HG02973 (cell line): ENCODE data around the gene HEPHL1.
"Not testable (repeated sequence)": the region's sequence is repeated elsewhere in the genome, so short reads cannot be mapped to it uniquely, and the experiment has no call there.

Experiments used
- ATAC-seq: cut with Tn5 transposase; IDR thresholded peaks from one replicate; pipeline ENCODE4 v1.9.1; 2021; ENCODE audit warnings: moderate library complexity; ENCODE audit not compliant: unreplicated experiment

Gene HEPHL1

DNA sequence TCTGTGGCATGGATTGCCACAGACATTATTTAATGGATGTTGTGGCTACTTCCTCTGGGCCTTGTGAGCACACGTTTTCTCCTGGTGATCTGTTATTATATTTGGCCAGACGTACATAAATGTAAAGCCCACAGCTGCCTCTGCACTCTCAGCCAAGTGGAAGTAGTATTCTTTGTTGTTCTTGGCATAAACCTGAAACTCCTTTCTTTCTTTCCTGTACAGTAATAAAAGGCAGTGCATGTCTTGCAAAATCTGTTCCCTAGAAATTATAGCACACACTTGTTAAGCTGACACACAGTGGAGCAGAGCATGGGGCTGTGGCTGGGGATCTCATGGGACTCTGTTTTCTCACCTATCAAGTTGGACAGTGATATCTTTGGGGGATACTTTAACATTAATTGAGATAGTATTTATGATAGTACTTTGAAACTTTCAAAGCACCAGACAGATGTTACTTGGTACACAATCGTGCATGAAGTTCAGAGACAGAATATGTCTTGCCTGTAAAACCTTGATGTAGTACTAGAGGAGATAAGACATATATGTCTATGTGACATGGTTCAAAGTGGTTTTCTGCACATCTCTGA, 128.4 kb downstream of the HEPHL1 start:
- no peak for ATAC-seq

DNA sequence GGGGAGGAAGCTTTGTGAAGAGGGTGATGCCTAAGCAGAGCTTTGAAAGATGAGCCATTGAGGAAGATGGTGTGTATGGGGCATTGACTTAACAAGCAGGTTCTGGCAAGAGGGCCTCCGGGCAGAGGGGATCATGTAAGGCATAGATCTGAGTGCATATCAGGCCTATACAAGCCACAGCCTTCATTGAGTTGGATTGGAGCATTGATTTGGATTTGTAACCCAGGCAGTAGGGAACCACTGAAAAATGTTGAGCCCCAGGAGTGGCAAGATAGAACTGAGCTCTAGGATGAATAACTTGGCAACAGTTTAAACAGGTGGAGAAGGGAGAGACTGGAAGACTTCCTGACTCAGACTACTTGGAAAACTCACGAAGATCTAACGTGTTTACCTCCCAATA, 128.9 kb downstream of the HEPHL1 start:
- no peak for ATAC-seq

DNA sequence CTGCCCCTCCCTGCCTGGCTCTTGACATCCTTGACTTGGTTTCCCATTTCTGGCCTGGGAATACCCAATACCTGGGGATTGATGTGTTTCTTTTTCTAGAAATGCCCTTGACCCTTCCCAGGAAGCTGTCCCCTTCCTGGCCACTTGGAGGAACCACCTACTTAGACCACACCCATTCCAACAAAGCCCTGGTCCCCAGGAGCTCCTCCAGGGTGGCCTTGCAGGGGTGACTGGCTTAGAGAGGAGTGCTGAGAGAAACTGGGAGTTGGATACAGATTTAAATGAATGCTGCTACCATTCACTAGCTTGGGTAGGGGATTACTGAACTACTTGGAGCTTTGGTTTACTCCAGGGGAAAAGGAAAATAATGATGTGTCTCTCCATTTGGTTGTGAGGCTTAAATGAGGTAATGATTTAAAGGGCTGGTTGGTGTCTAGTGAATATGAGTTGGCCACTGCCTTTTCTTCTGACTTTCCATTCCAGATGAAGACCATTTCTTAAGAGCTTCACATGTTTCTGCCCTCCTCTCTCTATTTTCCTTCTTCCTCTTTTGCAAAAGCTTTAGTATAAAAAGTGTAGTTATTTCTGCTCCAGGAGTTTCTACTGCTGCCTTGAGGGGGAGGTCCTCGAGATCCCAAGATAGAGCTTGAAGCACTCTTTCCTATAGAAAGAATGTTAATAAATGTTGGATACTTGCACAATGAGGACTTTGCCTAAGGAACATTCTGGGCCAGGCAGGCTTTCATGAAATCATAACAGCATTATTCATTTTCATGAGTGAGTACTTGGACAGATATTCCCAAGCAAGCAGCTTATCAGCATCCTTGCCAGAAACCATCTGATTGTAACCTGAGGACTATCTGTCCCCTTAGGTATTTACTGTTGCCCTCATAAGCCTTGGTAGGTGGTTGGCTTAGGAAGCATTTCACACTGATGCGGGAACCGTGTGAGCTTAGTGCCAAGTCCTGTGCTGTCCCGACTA, 129.8 kb downstream of the HEPHL1 start:
- ATAC-seq: no peak

DNA sequence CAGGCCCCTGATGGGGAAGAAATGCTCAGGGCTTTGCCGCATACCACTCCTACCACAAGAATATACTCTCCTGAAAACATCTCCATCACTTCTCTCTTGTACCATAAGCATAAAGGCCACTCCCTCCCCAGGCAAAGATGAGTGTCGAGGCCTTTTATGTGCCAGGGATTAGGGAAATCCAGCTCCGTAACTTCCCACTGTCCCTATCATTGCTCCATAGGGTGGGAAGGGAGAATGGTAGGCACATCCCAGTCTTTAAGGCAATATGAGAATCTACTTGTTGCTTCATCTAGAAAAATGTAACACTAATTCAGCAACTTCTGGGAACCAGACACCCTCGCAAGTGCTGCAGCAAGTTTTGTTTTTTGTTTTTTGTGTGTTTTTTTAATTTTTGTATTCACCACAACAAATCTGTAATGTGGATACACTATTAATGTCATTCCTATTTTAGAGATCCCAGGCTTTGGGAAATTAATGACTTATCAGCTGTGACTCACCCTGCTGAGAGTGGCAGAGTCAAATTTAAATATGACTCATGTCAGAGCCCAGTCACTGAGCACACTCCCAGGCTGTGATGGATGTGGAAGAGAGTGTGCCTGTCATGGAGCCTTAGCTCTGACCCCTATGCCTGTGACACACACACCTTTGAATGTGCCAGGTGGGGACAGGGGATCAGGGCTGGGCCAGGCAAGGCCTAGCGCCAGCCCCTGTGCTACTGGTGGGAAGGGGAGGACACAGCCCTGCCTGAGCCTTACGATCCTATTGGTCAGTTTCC, 130.9 kb downstream of the HEPHL1 start:
- ATAC-seq: no peak

DNA sequence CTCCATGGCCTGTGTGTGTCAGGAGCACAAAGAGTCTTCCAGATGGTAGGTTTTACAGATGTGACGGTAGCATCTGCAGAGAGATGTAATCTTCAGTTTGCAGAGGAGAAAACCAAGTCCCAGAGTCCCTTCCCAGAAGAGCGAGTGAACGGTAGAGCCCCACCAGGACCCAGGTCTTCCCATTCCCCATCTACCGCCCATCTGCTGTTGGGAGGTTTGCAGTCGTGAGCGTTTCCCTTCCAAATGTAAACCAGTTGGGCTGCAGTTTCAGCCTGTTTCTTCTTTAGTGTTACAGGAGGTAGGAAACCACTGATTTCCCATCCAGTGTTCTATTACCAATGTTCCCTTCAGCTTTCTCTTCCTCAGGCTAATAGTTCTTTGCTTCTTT, 131.5 kb downstream of the HEPHL1 start:
- ATAC-seq: no peak

DNA sequence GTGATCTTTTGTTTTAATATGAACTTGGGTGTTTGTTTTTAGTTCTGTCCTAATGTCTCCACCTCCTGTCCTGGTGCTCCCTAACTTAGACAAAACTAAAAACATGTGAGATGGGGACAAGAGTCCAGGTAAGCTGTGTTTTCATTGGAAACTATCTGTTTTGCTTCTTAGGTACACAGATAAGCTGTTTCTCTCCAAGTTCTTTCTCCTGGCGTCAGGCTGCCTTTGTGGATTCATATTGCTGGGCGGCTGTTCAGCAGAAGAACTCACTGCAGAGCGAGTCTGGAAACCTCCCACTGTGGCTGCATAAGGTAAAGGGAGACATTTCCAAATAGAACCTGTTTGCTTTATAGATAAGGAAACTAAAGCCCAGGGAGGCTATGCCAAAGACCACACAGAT, 132.2 kb downstream of the HEPHL1 start:
- ATAC-seq: no peak

DNA sequence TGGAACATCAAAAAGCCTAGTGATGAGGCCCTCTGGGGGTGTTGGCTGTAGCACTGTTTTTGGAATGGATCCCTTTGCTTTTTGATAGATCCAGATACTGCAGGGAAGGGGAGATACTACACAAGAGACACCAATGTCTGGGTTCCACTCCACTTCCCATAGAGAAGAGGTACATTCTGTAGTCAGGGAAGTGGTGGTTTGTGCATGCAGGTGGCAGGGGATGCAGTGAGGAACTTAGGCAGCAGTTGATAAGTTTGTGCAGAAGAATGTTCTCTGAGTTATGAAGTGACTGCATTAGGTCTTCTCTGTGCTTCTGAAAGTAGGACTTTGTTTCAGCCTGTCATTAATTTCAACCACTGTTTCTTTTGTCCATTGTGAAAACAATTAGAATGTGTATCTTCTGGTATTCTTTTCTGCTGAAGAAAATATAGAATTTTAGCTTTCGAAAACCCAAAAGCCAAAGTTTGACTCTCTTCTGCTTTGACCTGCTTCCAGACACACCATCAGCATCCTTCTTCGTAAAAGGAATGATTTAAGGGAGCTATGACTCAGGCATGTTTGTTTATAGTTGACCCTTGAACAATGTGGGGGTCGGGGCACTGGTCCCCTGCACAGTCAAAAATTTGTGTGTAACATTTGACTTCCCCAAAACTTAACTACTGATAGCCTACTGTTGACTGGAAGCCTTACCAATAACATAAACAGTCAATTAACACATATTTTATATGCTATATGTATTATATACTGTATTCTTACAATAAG, 133.1 kb downstream of the HEPHL1 start:
- ATAC-seq: no peak

DNA sequence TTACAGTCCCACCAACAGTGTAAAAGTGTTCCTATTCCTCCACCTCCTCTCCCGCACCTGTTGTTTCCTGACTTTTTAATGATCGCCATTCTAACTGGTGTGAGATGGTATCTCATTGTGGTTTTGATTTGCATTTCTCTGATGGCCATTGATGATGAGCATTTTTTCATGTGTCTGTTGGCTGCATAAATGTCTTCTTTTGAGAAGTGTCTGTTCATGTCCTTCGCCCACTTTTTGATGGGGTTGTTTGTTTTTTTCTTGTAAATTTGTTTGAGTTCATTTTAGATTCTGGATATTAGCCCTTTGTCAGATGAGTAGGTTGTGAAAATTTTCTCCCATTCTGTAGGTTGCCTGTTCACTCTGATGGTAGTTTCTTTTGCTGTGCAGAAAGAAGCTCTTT, 136.2 kb downstream of the HEPHL1 start:
- not testable (repeated sequence) for ATAC-seq
